AG10803 (cell line): Measurements from ENCODE around the gene CYTH3.
"Not testable (repeated sequence)": the region's sequence is repeated elsewhere in the genome, so short reads cannot be mapped to it uniquely, and the experiment has no call there.

Experiments used
- DNase-seq: peaks from one replicate; pipeline ENCODE4 v3.0.0; 2010; ENCODE audit warnings: low read depth
- H3K4me3 ChIP-seq: 2 replicates; pipeline ENCODE4 v1.5.1; 2011; ENCODE audit warnings: mild to moderate bottlenecking, low read length, control low read depth
- CTCF ChIP-seq: conservative IDR thresholded peaks from 2 replicates; pipeline ENCODE4 v1.5.1; 2011; ENCODE audit warnings: mild to moderate bottlenecking, low read length, control low read depth, inconsistent platforms

The CYTH3 gene

DNA sequence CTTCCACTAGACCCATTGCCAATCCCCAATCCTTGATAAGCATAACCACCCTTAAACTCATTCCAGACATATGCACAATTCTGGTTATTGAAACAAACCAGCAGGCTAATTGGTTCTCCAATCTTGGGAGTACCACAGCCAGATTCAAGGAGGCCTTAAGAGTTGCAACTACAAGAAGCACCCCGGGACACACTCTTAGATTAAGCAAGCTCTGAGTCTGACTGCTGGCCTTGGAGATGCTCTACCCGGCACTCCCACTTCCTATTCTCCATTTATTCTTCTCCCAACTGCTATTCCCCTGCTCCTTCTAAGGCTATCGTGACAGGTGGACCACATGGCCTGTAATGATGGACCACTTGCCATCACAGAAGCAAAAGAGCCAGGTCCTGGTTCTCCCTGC lies 40.3 kb downstream of the CYTH3 start:
- no peak for TF ChIP-seq CTCF
- no peak for DNase-seq
- H3K4me3 ChIP-seq, result no peak overlapping the region

DNA sequence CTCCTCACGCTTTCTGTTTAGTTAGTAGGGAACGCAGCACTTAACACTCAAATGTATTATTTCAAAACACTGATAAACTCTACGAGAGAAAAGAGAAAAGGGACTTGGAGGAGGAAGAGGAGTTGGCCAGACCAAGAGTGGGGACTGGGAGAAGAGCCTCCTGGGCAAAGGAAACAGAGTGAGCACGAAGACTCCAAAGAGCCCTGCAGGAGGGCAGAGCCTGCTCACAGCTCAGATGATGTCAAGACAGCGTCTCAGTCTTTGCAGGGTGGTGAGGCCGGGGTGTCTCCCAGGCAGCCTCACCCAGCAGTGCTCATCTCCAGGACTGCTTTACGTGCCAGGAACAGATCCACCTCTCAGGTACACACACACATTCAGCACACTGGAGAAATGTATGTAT lies 41.2 kb downstream of the CYTH3 start:
- H3K4me3 ChIP-seq, result no peak overlapping the region
- DNase-seq, result no peak
- no peak for TF ChIP-seq CTCF

- DNase-seq, H3K4me3 ChIP-seq: not testable (repeated sequence)
These were observed 43.1 kb downstream of the CYTH3 start for GRCh38 chr7:6229284-6229683.

GRCh38 chr7:6228361-6229229 lies 43.8 kb downstream of the CYTH3 start:
- peak; percentile 72 for DNase-seq
- no peak overlapping the region for H3K4me3 ChIP-seq
- no peak for TF ChIP-seq CTCF

DNA sequence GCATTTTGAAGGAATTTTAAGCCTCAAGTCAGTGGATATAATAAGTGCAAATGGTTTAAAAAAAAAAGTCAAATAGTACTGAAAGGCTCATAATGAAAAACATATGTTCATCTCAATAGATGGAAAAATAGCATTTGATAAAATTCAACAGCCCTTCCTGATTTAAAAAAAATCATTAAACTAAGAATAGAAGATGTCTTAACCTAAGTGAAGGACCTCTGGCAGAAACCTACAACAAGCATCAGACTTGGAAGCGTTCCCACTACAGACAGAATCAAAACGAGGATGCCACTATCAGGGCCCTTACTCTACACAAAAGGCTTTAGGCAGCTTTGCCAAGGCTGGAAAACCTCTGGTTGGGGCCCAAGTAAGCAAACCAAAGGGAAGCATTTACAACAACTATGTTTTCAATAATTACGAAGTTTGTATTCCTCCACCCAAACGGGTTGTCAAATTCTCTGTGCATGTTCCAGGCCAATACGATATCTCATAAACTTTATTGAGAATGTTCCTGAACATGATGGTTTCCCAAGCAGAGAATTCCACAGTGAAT lies 45.1 kb downstream of the CYTH3 start:
- no peak overlapping the region for H3K4me3 ChIP-seq
- no peak for TF ChIP-seq CTCF
- peak; percentile 70 for DNase-seq

GRCh38 chr7:6226194-6226799 lies 46.1 kb downstream of the CYTH3 start:
- peak; percentile 93 for DNase-seq
- no peak overlapping the region for H3K4me3 ChIP-seq
- TF ChIP-seq CTCF, result no peak

DNA sequence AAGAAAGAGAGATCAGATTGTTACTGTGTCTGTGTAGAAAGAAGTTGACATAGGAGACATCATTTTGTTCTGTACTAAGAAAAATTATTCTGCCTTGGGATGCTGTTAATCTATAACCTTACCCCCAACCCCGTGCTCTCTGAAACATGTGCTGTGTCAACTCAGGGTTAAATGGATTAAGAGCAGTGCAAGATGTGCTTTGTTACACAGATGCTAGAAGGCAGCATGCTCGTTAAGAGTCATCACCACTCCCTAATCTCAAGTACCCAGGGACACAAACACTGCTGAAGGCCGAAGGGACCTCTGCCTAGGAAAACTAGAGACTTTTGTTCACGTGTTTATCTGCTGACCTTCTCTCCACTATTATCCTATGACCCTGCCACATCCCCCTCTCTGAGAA lies 49.0 kb downstream of the CYTH3 start:
- not testable (repeated sequence) for H3K4me3 ChIP-seq, DNase-seq

GRCh38 chr7:6223010-6223409 lies 49.4 kb downstream of the CYTH3 start:
- DNase-seq, result not testable (repeated sequence)

More at GRCh38 chr7:6223010-6223409, 49.4 kb downstream of the CYTH3 start:
- H3K4me3 ChIP-seq, result not testable (repeated sequence)
